Esophagus muscularis mucosa (tissue), 3 donors: ENCODE results near the gene TRPC3.

Source experiments
- POLR2A ChIP-seq: fragments of 450-650 bp; IDR thresholded peaks from one replicate; pipeline ENCODE4 v1.6.1; 2017; ENCODE audit warnings: antibody characterized with exemption, moderate library complexity, mild to moderate bottlenecking, low read depth
- POLR2AphosphoS5 ChIP-seq, 2 donors: sonication (generic); formaldehyde crosslinking; IDR thresholded peaks; one replicate each; pipeline ENCODE4 v1.6.1; 2017; ENCODE audit warnings: antibody characterized with exemption in 2 of 2
- TF ChIP-seq, protein P1 (sequence below), 3 experiments: fragments of 200-600 bp in 2 of 3; fragments of 450-650 bp in 1 of 3; sonication (generic) in 2 of 3; IDR thresholded peaks; one replicate each; pipeline ENCODE4 v1.5.1; 2017 to 2019; ENCODE audit warnings: antibody characterized with exemption in 3 of 3, mild to moderate bottlenecking in 2 of 3, moderate library complexity in 1 of 3

DNA sequence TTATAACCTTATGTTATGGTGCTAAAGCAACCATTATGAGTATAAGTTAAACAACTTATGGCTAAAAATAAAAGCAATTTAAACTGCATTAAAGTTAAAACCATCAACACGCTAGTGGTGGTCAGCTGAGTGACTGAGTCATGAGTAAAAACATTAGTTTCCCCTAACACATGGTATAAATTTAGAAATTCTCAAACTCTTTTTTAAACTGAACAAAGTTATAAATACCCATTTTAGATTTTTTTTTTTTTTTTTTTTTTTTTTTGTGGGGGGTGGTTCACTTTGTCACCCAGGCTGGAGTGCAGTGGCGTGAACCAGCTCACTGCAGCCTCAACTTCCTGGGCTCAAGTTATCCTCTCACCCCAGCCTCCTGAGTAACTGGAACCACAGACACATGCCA lies 76.2 kb downstream of the TRPC3 start:
- TF ChIP-seq, protein P1, sequence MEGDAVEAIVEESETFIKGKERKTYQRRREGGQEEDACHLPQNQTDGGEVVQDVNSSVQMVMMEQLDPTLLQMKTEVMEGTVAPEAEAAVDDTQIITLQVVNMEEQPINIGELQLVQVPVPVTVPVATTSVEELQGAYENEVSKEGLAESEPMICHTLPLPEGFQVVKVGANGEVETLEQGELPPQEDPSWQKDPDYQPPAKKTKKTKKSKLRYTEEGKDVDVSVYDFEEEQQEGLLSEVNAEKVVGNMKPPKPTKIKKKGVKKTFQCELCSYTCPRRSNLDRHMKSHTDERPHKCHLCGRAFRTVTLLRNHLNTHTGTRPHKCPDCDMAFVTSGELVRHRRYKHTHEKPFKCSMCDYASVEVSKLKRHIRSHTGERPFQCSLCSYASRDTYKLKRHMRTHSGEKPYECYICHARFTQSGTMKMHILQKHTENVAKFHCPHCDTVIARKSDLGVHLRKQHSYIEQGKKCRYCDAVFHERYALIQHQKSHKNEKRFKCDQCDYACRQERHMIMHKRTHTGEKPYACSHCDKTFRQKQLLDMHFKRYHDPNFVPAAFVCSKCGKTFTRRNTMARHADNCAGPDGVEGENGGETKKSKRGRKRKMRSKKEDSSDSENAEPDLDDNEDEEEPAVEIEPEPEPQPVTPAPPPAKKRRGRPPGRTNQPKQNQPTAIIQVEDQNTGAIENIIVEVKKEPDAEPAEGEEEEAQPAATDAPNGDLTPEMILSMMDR (IDR thresholded peaks at IDR 0.05), result no peak
- no peak for TF ChIP-seq POLR2AphosphoS5 (IDR thresholded peaks at IDR 0.05)
- no peak for TF ChIP-seq POLR2A
